ENCODE data around the gene PARN.

PARN gene

GRCh38 chr16:14462811-14463210 lies 167.2 kb downstream of the PARN start:
- TF ChIP-seq TSHZ2 (CRISPR knock-in tag; IDR thresholded peaks at IDR 0.05) (no peak), ISL1 (CRISPR knock-in tag; IDR thresholded peaks at IDR 0.05) (no peak), CSDC2 (CRISPR knock-in tag; IDR thresholded peaks at IDR 0.05) (no peak), GLIS3 (CRISPR knock-in tag; IDR thresholded peaks at IDR 0.05) (no peak), ZC3H10 (CRISPR knock-in tag; IDR thresholded peaks at IDR 0.05) (no peak), CREB5 (CRISPR knock-in tag; IDR thresholded peaks at IDR 0.05; ENCODE audit: low read depth) (no peak), SNAI2 (CRISPR knock-in tag; IDR thresholded peaks at IDR 0.05) (no peak), RARB (CRISPR knock-in tag; IDR thresholded peaks at IDR 0.05) (no peak), ZNF565 (CRISPR knock-in tag; conservative IDR thresholded peaks at IDR 0.05; ENCODE audit: low read depth) (no peak), ARNTL (CRISPR knock-in tag; IDR thresholded peaks at IDR 0.05; ENCODE audit: borderline replicate concordance, low read depth) (no peak), POU6F1 (CRISPR knock-in tag; IDR thresholded peaks at IDR 0.05; ENCODE audit: borderline replicate concordance, low read depth) (no peak), ESRRG (CRISPR knock-in tag; IDR thresholded peaks at IDR 0.05) (no peak)
- no peak for ATAC-seq

- no peak for TF ChIP-seq TCF4 (CRISPR knock-in tag; IDR thresholded peaks at IDR 0.05; ENCODE audit: borderline replicate concordance)
- TF ChIP-seq ZC3H10 (CRISPR knock-in tag; IDR thresholded peaks at IDR 0.05) = no peak
- TF ChIP-seq CSDC2 (CRISPR knock-in tag; IDR thresholded peaks at IDR 0.05) = no peak
- no peak for TF ChIP-seq TSHZ2 (CRISPR knock-in tag; IDR thresholded peaks at IDR 0.05)
- no peak for TF ChIP-seq RARB (CRISPR knock-in tag; IDR thresholded peaks at IDR 0.05)
- TF ChIP-seq ZFP3 (CRISPR knock-in tag; IDR thresholded peaks at IDR 0.05) = no peak
- no peak for ATAC-seq
Measured at GRCh38 chr16:14460726-14461125, 169.3 kb downstream of the PARN start.

GRCh38 chr16:14458576-14458975 lies 171.5 kb downstream of the PARN start:
- TF ChIP-seq OSR1 (CRISPR knock-in tag; IDR thresholded peaks at IDR 0.05) (no peak), ARNTL (CRISPR knock-in tag; IDR thresholded peaks at IDR 0.05; ENCODE audit: borderline replicate concordance, low read depth) (no peak), ZNF565 (CRISPR knock-in tag; conservative IDR thresholded peaks at IDR 0.05; ENCODE audit: low read depth) (no peak), BACH2 (CRISPR knock-in tag; IDR thresholded peaks at IDR 0.05; ENCODE audit: borderline replicate concordance) (no peak), ZFP3 (CRISPR knock-in tag; IDR thresholded peaks at IDR 0.05) (no peak), ZC3H10 (CRISPR knock-in tag; IDR thresholded peaks at IDR 0.05) (no peak), ZNF70 (CRISPR knock-in tag; IDR thresholded peaks at IDR 0.05) (no peak)
- ATAC-seq = no peak

- ATAC-seq = no peak
- TF ChIP-seq ZNF70 (CRISPR knock-in tag; IDR thresholded peaks at IDR 0.05) = no peak
- TF ChIP-seq ZNF8 (CRISPR knock-in tag; IDR thresholded peaks at IDR 0.05) = no peak
- no peak for TF ChIP-seq ISL1 (CRISPR knock-in tag; IDR thresholded peaks at IDR 0.05)
- TF ChIP-seq ZNF565 (CRISPR knock-in tag; conservative IDR thresholded peaks at IDR 0.05; ENCODE audit: low read depth) = no peak
- TF ChIP-seq CREB5 (CRISPR knock-in tag; IDR thresholded peaks at IDR 0.05; ENCODE audit: low read depth) = no peak
- no peak for TF ChIP-seq RARB (CRISPR knock-in tag; IDR thresholded peaks at IDR 0.05)
- no peak for TF ChIP-seq PPARA (CRISPR knock-in tag; IDR thresholded peaks at IDR 0.05; ENCODE audit: borderline replicate concordance)
- no peak for TF ChIP-seq GLIS3 (CRISPR knock-in tag; IDR thresholded peaks at IDR 0.05)
- no peak for TF ChIP-seq PATZ1 (CRISPR knock-in tag; IDR thresholded peaks at IDR 0.05; ENCODE audit: borderline replicate concordance)
Measured at GRCh38 chr16:14456793-14457481, 173.1 kb downstream of the PARN start.

Data from SK-N-SH treated with all-trans-retinoic acid at 6 μM for 48 hours (cell line).